A673 (cell line): ENCODE measurements around the gene CELF4.

Source experiments
- CTCF ChIP-seq: fragments of 300-800, 200-600 bp; sonication (generic); conservative IDR thresholded peaks from 2 replicates; pipeline ENCODE4 v1.5.1; 2017; ENCODE audit warnings: low read depth, mild to moderate bottlenecking, antibody characterized with exemption, low read length, moderate library complexity, mixed read lengths
- EZH2 ChIP-seq: fragments of 200-600 bp; sonication (generic); IDR thresholded peaks from 2 replicates; pipeline ENCODE4 v1.6.1; 2017; ENCODE audit warnings: borderline replicate concordance, low read depth, mild to moderate bottlenecking, mixed read lengths, antibody characterized with exemption, low read length; ENCODE audit not compliant: poor library complexity, severe bottlenecking

- no peak for TF ChIP-seq CTCF
- TF ChIP-seq EZH2 = no peak
Measured at GRCh38 chr18:37584217-37584616, 18.6 kb upstream of the CELF4 start.
